ENCODE data around the gene PROC.

DNA sequence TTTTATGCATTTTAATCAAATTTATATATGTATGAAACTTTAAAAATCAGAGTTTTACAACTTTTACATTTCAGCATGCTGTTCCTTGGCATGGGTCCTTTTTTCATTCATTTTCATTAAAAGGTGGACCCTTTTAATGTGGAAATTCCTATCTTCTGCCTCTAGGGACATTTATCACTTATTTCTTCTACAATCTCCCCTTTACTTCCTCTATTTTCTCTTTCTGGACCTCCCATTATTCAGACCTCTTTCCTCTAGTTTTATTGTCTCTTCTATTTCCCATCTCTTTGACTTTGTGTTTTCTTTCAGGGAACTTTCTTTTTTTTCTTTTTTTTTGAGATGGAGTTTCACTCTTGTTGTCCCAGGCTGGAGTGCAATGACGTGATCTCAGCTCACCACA, 5.7 kb downstream of the PROC start:
- TF ChIP-seq, protein P1, sequence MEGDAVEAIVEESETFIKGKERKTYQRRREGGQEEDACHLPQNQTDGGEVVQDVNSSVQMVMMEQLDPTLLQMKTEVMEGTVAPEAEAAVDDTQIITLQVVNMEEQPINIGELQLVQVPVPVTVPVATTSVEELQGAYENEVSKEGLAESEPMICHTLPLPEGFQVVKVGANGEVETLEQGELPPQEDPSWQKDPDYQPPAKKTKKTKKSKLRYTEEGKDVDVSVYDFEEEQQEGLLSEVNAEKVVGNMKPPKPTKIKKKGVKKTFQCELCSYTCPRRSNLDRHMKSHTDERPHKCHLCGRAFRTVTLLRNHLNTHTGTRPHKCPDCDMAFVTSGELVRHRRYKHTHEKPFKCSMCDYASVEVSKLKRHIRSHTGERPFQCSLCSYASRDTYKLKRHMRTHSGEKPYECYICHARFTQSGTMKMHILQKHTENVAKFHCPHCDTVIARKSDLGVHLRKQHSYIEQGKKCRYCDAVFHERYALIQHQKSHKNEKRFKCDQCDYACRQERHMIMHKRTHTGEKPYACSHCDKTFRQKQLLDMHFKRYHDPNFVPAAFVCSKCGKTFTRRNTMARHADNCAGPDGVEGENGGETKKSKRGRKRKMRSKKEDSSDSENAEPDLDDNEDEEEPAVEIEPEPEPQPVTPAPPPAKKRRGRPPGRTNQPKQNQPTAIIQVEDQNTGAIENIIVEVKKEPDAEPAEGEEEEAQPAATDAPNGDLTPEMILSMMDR (conservative IDR thresholded peaks at IDR 0.05; ENCODE audit: low read depth, low read length): no peak
- TF ChIP-seq EZH2 (IDR thresholded peaks at IDR 0.05; ENCODE audit: low read length, unreplicated experiment): no peak

Measured in PC-3 (cell line).